WTC11 (cell line): ENCODE results near the gene PITPNC1.

Experiments used
- ARID4B ChIP-seq: sonication (generic); formaldehyde crosslinking; IDR thresholded peaks from 2 replicates; pipeline ENCODE4 v1.8.0; 2023; ENCODE audit warnings: missing genetic modification reagents, mild to moderate bottlenecking, borderline replicate concordance
- ATF2 ChIP-seq: sonication (generic); formaldehyde crosslinking; IDR thresholded peaks from 2 replicates; pipeline ENCODE4 v1.8.1; 2022; ENCODE audit warnings: low read depth, missing genetic modification reagents, borderline replicate concordance
- CTCF ChIP-seq: fragments of 200-600 bp; IDR thresholded peaks from 2 replicates; pipeline ENCODE4 v1.8.0; 2022; ENCODE audit warnings: antibody characterized with exemption
- E2F1 ChIP-seq: sonication (generic); formaldehyde crosslinking; IDR thresholded peaks from 2 replicates; pipeline ENCODE4 v1.8.0; 2022; ENCODE audit warnings: mild to moderate bottlenecking, missing genetic modification reagents
- ETV6 ChIP-seq: sonication (generic); formaldehyde crosslinking; IDR thresholded peaks from 2 replicates; pipeline ENCODE4 v1.8.1; 2022; ENCODE audit warnings: mild to moderate bottlenecking, missing genetic modification reagents
- IRF2 ChIP-seq: sonication (generic); formaldehyde crosslinking; IDR thresholded peaks from 2 replicates; pipeline ENCODE4 v1.8.0; 2022; ENCODE audit warnings: low read depth, missing genetic modification reagents, borderline replicate concordance
- JUN ChIP-seq: sonication (generic); formaldehyde crosslinking; IDR thresholded peaks from 2 replicates; pipeline ENCODE4 v1.8.0; 2023; ENCODE audit warnings: mild to moderate bottlenecking, missing genetic modification reagents
- MYBL2 ChIP-seq: sonication (generic); formaldehyde crosslinking; IDR thresholded peaks from 2 replicates; pipeline ENCODE4 v1.8.1; 2023; ENCODE audit warnings: mild to moderate bottlenecking, moderate library complexity, missing genetic modification reagents
- NFE2L1 ChIP-seq: sonication (generic); formaldehyde crosslinking; IDR thresholded peaks from 2 replicates; pipeline ENCODE4 v1.8.1; 2023; ENCODE audit warnings: missing genetic modification reagents
- PREB ChIP-seq: sonication (generic); formaldehyde crosslinking; IDR thresholded peaks from 2 replicates; pipeline ENCODE4 v1.8.1; 2022; ENCODE audit warnings: mild to moderate bottlenecking, missing genetic modification reagents, moderate library complexity, borderline replicate concordance
- SMAD3 ChIP-seq: sonication (generic); formaldehyde crosslinking; IDR thresholded peaks from 2 replicates; pipeline ENCODE4 v1.8.0; 2022; ENCODE audit warnings: missing genetic modification reagents, mild to moderate bottlenecking, borderline replicate concordance
- ZBTB43 ChIP-seq: sonication (generic); formaldehyde crosslinking; IDR thresholded peaks from 2 replicates; pipeline ENCODE4 v1.8.1; 2023; ENCODE audit warnings: mild to moderate bottlenecking, missing genetic modification reagents
- ZSCAN18 ChIP-seq: fragments of 250-450 bp; sonication (Bioruptor Pico); IDR thresholded peaks from 2 replicates; pipeline ENCODE4 v2.1.2; 2022; ENCODE audit warnings: mild to moderate bottlenecking, moderate library complexity

- TF ChIP-seq CTCF (no peak), JUN (no peak), IRF2 (CRISPR knock-in tag) (no peak), SMAD3 (no peak), ATF2 (no peak), MYBL2 (CRISPR knock-in tag) (no peak), ZBTB43 (CRISPR knock-in tag) (no peak), ARID4B (no peak), PREB (CRISPR knock-in tag) (no peak), ZSCAN18 (CRISPR knock-in tag) (no peak), E2F1 (no peak), NFE2L1 (CRISPR knock-in tag) (no peak), ETV6 (no peak)
These were observed 360.1 kb downstream of the PITPNC1 start for GRCh38 chr17:67737145-67737544.
